ENCODE data around the gene MAPK4.

Gene MAPK4

DNA sequence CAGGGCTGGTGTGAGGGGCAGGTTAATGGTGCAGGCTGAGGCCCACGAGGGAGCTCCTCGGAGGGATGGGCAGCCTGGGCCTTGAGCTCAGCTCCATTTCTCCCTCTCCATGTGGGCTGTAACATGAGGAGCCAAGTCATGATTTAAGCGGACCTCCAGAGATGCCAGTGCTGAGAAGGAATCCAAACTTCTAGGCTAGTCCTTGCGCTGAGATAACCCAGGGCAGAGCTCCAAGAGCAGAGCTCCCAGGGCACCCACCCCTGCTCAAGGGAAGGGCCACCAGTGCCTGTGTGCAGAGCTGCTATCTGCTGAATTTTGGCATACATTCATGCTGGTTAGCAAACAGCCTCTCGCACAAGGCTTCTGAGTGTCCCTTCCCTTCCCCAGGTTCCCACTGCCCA, 164.9 kb downstream of the MAPK4 start:
- Histone ChIP-seq H3K27ac (no peak overlapping the region), H3K9me3 (ENCODE audit: low read depth, low read length) (no peaks in the 10 kb centered on the region), H3K36me3 (ENCODE audit: insufficient read depth, low read length) (no peaks in the 10 kb centered on the region), H3K9ac (ENCODE audit: insufficient read length) (no peak overlapping the region), H3K4me3 (no peak overlapping the region)
- DNase-seq (ENCODE audit: low read depth, low spot score) = no peak
- no peak for TF ChIP-seq POLR2AphosphoS5 (IDR thresholded peaks at IDR 0.05; ENCODE audit: borderline replicate concordance, low read depth, low read length)
- TF ChIP-seq EZH2 (IDR thresholded peaks at IDR 0.05) = no peak
- TF ChIP-seq FOXP2 (optimal IDR thresholded peaks at IDR 0.05; ENCODE audit: control extremely low read depth, extremely low read length, insufficient read depth) = no peak

DNA sequence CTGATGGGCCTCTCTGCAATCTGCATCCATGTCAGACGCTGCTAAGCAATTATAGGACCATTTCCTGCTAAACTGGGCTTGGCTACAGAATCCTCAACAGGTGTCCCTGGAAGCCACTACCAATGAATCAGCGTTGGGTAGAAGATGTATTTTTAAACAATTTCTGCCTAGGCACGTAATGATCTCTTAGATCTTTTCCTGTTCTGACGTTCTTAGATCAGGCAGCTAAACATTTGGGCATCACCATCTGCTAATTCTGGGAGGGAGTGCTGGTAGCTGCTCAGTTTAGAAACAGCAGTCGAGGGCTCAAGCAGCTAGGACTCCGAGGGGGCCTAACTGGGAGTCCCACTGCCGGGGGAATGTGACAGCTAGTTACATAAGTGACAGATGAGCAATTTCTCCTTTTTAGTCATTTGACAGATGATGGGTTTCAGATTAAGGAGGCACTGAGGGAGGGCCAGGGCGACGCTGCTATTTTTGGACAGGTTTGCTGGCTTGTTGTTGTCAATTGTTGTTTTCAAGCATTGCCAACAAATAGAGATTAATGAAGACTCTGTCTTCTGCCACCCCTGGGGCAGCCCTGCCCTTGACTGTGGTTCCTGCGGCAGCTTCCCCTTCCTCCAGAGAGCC, 167.2 kb downstream of the MAPK4 start:
- TF ChIP-seq POLR2AphosphoS5 (IDR thresholded peaks at IDR 0.05; ENCODE audit: borderline replicate concordance, low read depth, low read length) (no peak), EZH2 (IDR thresholded peaks at IDR 0.05) (no peak), FOXP2 (optimal IDR thresholded peaks at IDR 0.05; ENCODE audit: control extremely low read depth, extremely low read length, insufficient read depth) (no peak)
- H3K36me3 ChIP-seq (ENCODE audit: insufficient read depth, low read length) = no peaks in the 10 kb centered on the region
- DNase-seq (ENCODE audit: low read depth, low spot score) = no peak
- no peak overlapping the region for H3K4me3 ChIP-seq
- no peak overlapping the region for H3K27ac ChIP-seq
- no peaks in the 10 kb centered on the region for H3K9me3 ChIP-seq (ENCODE audit: low read depth, low read length)
- no peak overlapping the region for H3K9ac ChIP-seq (ENCODE audit: insufficient read length)

DNA sequence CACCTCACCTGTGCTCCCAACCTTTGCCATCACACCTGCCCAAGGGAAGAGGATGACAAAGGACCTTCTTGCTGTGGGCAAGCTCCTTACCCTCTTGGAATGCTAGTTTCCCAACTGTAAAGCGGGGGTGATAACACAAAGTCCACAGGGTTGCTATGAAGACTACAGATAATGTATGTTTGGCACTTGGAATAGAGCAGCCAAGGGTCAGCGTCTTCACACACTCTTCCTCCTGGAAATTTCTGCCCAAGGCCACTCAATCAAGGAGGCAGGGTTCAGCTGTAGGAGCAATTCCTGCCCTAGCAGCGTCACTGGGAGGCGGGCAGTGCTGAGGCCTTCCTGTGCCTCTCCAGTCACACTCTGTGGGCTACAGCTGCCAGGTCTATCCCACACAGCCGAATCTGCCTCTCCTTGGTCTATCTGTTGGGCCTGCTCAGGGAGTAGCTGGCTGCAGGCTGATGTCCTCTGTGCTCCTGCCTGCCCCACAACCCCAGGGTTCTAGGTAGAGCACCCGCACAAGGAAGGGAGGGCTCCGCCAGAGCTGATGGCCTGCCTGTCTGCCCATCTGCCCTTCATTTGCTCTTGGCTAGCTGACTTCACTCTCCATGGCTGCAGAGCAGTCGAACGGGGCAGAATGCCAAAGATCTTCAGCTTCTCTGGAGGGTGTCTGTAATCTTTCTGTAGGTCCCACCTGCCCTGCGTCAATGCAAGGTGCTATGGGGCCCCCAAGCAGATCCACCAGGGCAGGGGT, 168.0 kb downstream of the MAPK4 start:
- Histone ChIP-seq H3K36me3 (ENCODE audit: insufficient read depth, low read length) (no peaks in the 10 kb centered on the region), H3K9me3 (ENCODE audit: low read depth, low read length) (no peaks in the 10 kb centered on the region), H3K9ac (ENCODE audit: insufficient read length) (no peak overlapping the region), H3K4me3 (no peak overlapping the region), H3K27ac (no peak overlapping the region)
- TF ChIP-seq FOXP2 (optimal IDR thresholded peaks at IDR 0.05; ENCODE audit: control extremely low read depth, extremely low read length, insufficient read depth) = no peak
- no peak for TF ChIP-seq EZH2 (IDR thresholded peaks at IDR 0.05)
- no peak for TF ChIP-seq POLR2AphosphoS5 (IDR thresholded peaks at IDR 0.05; ENCODE audit: borderline replicate concordance, low read depth, low read length)
- DNase-seq (ENCODE audit: low read depth, low spot score) = no peak

DNA sequence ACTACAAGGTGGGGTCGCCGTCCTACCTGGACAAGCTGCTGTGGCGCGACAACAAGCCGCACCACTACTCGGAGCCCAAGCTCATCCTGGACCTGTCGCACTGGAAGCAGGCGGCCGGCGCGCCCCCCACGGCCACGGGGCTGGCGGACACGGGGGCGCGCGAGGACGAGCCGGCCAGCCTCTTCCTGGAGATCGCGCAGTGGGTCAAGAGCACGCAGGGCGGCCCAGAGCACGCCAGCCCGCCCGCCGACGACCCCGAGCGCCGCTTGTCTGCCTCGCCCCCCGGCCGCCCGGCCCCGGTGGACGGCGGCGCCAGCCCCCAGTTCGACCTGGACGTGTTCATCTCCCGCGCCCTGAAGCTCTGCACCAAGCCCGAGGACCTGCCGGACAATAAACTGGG, 169.5 kb downstream of the MAPK4 start:
- no peak overlapping the region for H3K9ac ChIP-seq (ENCODE audit: insufficient read length)
- no peak for DNase-seq (ENCODE audit: low read depth, low spot score)
- H3K4me3 ChIP-seq = no peak overlapping the region
- H3K27ac ChIP-seq = no peak overlapping the region
- H3K36me3 ChIP-seq (ENCODE audit: insufficient read depth, low read length) = no peaks in the 10 kb centered on the region
- no peaks in the 10 kb centered on the region for H3K9me3 ChIP-seq (ENCODE audit: low read depth, low read length)
- TF ChIP-seq FOXP2 (optimal IDR thresholded peaks at IDR 0.05; ENCODE audit: control extremely low read depth, extremely low read length, insufficient read depth) = no peak
- TF ChIP-seq EZH2 (IDR thresholded peaks at IDR 0.05) = no peak
- TF ChIP-seq POLR2AphosphoS5 (IDR thresholded peaks at IDR 0.05; ENCODE audit: borderline replicate concordance, low read depth, low read length) = no peak

DNA sequence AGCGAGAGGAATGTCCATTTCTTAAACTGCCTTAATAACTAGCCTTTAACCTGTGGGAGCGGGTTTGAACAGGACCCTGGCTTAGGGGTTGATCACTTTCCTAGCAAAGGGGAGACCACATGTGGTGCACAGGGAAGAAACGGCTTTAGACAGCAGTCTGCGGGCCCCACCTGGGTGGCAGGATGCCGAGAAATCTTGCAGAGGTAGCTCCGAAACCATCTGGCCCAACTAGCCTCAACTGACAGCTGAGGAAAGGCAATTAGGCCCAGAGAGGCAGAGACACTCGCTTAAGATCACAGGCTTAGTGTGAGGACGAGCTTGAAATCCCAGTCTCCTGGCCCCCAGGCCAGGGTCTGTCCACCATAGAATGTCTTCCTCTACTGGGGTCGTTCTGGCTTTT, 170.1 kb downstream of the MAPK4 start:
- Histone ChIP-seq H3K9me3 (ENCODE audit: low read depth, low read length) (no peaks in the 10 kb centered on the region), H3K9ac (ENCODE audit: insufficient read length) (no peak overlapping the region), H3K36me3 (ENCODE audit: insufficient read depth, low read length) (no peaks in the 10 kb centered on the region), H3K4me3 (no peak overlapping the region), H3K27ac (no peak overlapping the region)
- no peak for DNase-seq (ENCODE audit: low read depth, low spot score)
- no peak for TF ChIP-seq POLR2AphosphoS5 (IDR thresholded peaks at IDR 0.05; ENCODE audit: borderline replicate concordance, low read depth, low read length)
- no peak for TF ChIP-seq EZH2 (IDR thresholded peaks at IDR 0.05)

DNA sequence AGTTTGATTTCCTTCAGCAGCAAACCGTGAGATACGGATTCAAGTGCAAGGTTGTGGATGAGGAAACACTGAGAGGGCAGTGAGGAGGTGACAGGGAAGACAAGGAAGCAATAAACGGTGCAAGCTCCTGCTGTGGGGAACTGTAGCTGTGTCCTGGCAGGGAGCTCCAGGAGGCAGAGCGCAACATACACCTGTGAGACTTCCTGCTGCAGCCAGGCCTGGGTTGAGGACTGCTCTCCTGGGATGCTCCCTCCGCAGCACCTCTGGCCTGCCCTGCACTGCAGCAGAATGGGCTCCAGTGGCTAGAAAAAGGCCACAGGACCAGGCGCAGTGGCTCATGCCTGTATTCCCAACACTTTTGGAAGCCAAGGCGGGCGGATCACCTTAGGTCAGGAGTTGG, 174.5 kb downstream of the MAPK4 start:
- TF ChIP-seq POLR2AphosphoS5 (IDR thresholded peaks at IDR 0.05; ENCODE audit: borderline replicate concordance, low read depth, low read length) (no peak), EZH2 (IDR thresholded peaks at IDR 0.05) (no peak), FOXP2 (optimal IDR thresholded peaks at IDR 0.05; ENCODE audit: control extremely low read depth, extremely low read length, insufficient read depth) (no peak)
- Histone ChIP-seq H3K9me3 (ENCODE audit: low read depth, low read length) (no peaks in the 10 kb centered on the region), H3K9ac (ENCODE audit: insufficient read length) (no peak overlapping the region), H3K36me3 (ENCODE audit: insufficient read depth, low read length) (no peaks in the 10 kb centered on the region), H3K4me3 (no peak overlapping the region), H3K27ac (no peak overlapping the region)
- DNase-seq (ENCODE audit: low read depth, low spot score) = no peak

DNA sequence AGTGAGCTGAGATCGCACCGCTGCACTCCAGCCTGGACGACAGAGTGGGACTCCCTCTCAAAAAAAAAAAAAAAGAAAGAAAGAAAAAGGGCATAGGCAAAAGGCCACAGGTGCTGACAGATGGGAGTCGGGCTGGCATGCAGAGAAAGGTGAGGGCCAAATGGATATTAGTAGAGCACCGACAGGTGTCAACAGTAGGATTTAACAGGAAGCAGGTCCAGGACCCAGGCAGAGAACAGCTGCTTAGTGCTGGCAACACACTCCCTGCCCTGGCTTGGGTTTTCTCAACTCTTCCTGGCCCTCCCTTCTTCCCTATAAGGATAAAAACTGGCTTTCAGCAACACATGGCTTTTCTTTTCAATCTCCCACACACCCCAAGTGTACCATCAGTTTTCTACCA, 175.0 kb downstream of the MAPK4 start:
- Histone ChIP-seq H3K9me3 (ENCODE audit: low read depth, low read length) (no peaks in the 10 kb centered on the region), H3K27ac (no peak overlapping the region), H3K9ac (ENCODE audit: insufficient read length) (no peak overlapping the region), H3K4me3 (no peak overlapping the region), H3K36me3 (ENCODE audit: insufficient read depth, low read length) (no peaks in the 10 kb centered on the region)
- DNase-seq (ENCODE audit: low read depth, low spot score) = no peak
- TF ChIP-seq FOXP2 (optimal IDR thresholded peaks at IDR 0.05; ENCODE audit: control extremely low read depth, extremely low read length, insufficient read depth) = no peak
- TF ChIP-seq POLR2AphosphoS5 (IDR thresholded peaks at IDR 0.05; ENCODE audit: borderline replicate concordance, low read depth, low read length) = no peak
- TF ChIP-seq EZH2 (IDR thresholded peaks at IDR 0.05) = no peak

DNA sequence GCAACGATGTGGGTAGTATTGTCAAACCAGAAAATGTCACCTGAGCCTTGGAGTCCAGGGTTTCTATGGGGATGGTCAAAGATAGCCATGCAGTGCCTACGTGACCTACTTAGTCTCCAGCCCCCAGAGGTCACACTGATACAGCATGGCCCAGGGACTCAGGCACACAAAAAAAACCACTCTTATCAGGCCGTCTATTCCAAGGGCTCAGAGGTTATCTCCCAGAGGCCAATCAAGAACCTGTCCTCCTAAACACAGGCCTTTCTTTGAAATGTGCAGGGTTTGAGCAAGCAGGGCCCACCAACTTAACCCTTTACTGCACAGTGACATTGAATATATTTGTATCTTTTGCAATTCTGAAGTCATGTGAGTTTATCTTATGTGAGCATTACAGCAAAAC, 177.2 kb downstream of the MAPK4 start:
- Histone ChIP-seq H3K9ac (ENCODE audit: insufficient read length) (no peak overlapping the region), H3K4me3 (no peak overlapping the region), H3K36me3 (ENCODE audit: insufficient read depth, low read length) (no peaks in the 10 kb centered on the region), H3K27ac (no peak overlapping the region), H3K9me3 (ENCODE audit: low read depth, low read length) (no peaks in the 10 kb centered on the region)
- TF ChIP-seq POLR2AphosphoS5 (IDR thresholded peaks at IDR 0.05; ENCODE audit: borderline replicate concordance, low read depth, low read length) (no peak), EZH2 (IDR thresholded peaks at IDR 0.05) (no peak)
- DNase-seq (ENCODE audit: low read depth, low spot score) = no peak

Measured in SK-N-MC (cell line).